ENCODE data around the gene BID. TPM values are rescaled to one million over a fixed set of nuclear protein-coding genes. Genes with fewer than 3 reads are reported as not detected.

BID gene
- total and polyA plus RNA-seq, 2 of the 4 experiments (the other 2 are of a cell fraction) = 69.5 to 240 TPM

DNA sequence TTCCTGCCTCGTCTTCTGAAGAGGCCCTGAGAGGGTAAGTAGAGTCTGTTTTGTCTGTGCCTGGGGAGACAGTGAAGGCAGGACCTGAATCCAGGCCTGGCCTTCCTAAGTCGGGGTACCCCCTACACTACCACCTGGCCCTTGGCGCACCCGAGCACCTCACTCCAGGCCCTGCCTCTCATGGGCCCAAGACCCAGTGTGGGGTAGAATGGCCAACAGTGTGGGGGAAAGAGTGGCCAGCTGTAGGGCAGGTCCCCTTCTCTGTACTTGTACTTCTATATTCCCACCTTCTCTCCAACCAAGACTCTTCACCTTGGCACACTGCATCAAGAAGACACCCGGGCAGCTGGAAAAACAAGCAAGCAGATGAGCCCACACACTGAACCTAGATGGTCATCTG, 22.4 kb upstream of the BID start:
- in situ Hi-C loops (cut with MboI; ENCODE audit: low sequenced_read_pairs) = no loop called here
- ChIA-PET CTCF (no interaction called here), POLR2A (ENCODE audit: unreplicated experiment) (no interaction called here)
- H2BK15ac ChIP-seq (ENCODE audit: low read depth, low read length) = no peak overlapping the region
- H2AK5ac ChIP-seq (ENCODE audit: low read depth, low read length) = no peak overlapping the region
- ATAC-seq (ENCODE audit: low read depth) = no peak
- H2BK20ac ChIP-seq (ENCODE audit: low read depth, low read length) = no peak overlapping the region
- DNase-seq = no peak
- H3K4me1 ChIP-seq (ENCODE audit: control insufficient read depth, insufficient read depth, low read length) = no peaks in the 10 kb centered on the region
- H3K23ac ChIP-seq (ENCODE audit: low read depth, low read length) = no peak overlapping the region
- no peaks in the 10 kb centered on the region for H3K9me3 ChIP-seq (ENCODE audit: control insufficient read depth, insufficient read depth, low read length)
- no peak overlapping the region for H2BK120ac ChIP-seq (ENCODE audit: low read depth, low read length)
- no peak overlapping the region for H3K4me3 ChIP-seq (ENCODE audit: insufficient read depth, low read depth, low read length)
- no peak overlapping the region for H3K4ac ChIP-seq (ENCODE audit: low read depth, low read length)
- H3K27me3 ChIP-seq (ENCODE audit: control insufficient read depth, insufficient read depth, low read length) = no peaks in the 10 kb centered on the region
- H3K79me1 ChIP-seq (ENCODE audit: low read depth in 1 of 2, low read length in 2 of 2) = no peaks in the 10 kb centered on the region
- H3K56ac ChIP-seq (ENCODE audit: extremely low read depth, insufficient read depth, low read length) = no peak overlapping the region
- no peak overlapping the region for H4K5ac ChIP-seq (ENCODE audit: low read depth, low read length)
- intact Hi-C loops (cut with micrococcal nuclease) = no loop called here
- H2BK5ac ChIP-seq (ENCODE audit: low read depth, low read length, poor library complexity, severe bottlenecking) = no peak overlapping the region
- H3K14ac ChIP-seq (replicated peaks; ENCODE audit: low read depth, low read length) = no peak overlapping the region
- no peak overlapping the region for H2AK9ac ChIP-seq (replicated peaks; ENCODE audit: low read depth, low read length, poor library complexity)
- H3K36me3 ChIP-seq (ENCODE audit: control insufficient read depth, insufficient read depth, low read length) = peaks cover 6% of the 10 kb centered on the region; the same call in 1 of the 2 replicates
- H3K9ac ChIP-seq (ENCODE audit: low read depth, low read length) = no peak overlapping the region
- BruUV-seq (replicated peaks) = no TSS peak
- H2AFZ ChIP-seq (replicated peaks; ENCODE audit: low read length, poor library complexity) = no peak overlapping the region
- H3K4me2 ChIP-seq (ENCODE audit: low read depth, low read length) = no peak overlapping the region
- no peaks in the 10 kb centered on the region for H3K9me1 ChIP-seq (ENCODE audit: insufficient read depth, low read length)
- TF ChIP-seq CHD1 (IDR thresholded peaks at IDR 0.05; ENCODE audit: low read depth, low read length) (no peak), MAZ (IDR thresholded peaks at IDR 0.05; ENCODE audit: borderline replicate concordance, low read depth, low read length) (no peak), CTCF (conservative IDR thresholded peaks at IDR 0.05; ENCODE audit: low read depth, low read length) (no peak), RCOR1 (IDR thresholded peaks at IDR 0.05; ENCODE audit: insufficient replicate concordance, low read length) (no peak), FOS (IDR thresholded peaks at IDR 0.05; ENCODE audit: low read depth, low read length) (no peak), RFX5 (IDR thresholded peaks at IDR 0.05; ENCODE audit: low read depth, low read length) (no peak), USF2 (IDR thresholded peaks at IDR 0.05; ENCODE audit: low read depth, low read length) (no peak), POLR2A (IDR thresholded peaks at IDR 0.05; ENCODE audit: low read depth, low read length) (no peak), SMC3 (IDR thresholded peaks at IDR 0.05; ENCODE audit: low read depth, low read length) (no peak), CEBPB (IDR thresholded peaks at IDR 0.05; ENCODE audit: low read depth, low read length) (no peak), BHLHE40 (IDR thresholded peaks at IDR 0.05; ENCODE audit: low read depth, low read length) (no peak), MXI1 (IDR thresholded peaks at IDR 0.05; ENCODE audit: borderline replicate concordance, low read depth, low read length) (no peak), RAD21 (IDR thresholded peaks at IDR 0.05; ENCODE audit: low read length) (no peak), MAFK (IDR thresholded peaks at IDR 0.05; ENCODE audit: low read depth, low read length) (no peak), NFE2L2 (IDR thresholded peaks at IDR 0.05; ENCODE audit: low read depth, low read length) (no peak)
- TF ChIP-seq, protein P1, sequence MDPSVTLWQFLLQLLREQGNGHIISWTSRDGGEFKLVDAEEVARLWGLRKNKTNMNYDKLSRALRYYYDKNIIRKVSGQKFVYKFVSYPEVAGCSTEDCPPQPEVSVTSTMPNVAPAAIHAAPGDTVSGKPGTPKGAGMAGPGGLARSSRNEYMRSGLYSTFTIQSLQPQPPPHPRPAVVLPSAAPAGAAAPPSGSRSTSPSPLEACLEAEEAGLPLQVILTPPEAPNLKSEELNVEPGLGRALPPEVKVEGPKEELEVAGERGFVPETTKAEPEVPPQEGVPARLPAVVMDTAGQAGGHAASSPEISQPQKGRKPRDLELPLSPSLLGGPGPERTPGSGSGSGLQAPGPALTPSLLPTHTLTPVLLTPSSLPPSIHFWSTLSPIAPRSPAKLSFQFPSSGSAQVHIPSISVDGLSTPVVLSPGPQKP (IDR thresholded peaks at IDR 0.05; ENCODE audit: borderline replicate concordance, low read depth, low read length) = no peak
- dilution Hi-C loops (cut with HindIII; ENCODE audit: low sequenced_read_pairs, unreplicated experiment) = no loop called here
- WGBS, 2 experiments (ENCODE audit: extremely low coverage in 2 of 2, insufficient read length in 1 of 2) = no CpG with 5 or more reads among the region's 5 CpGs
- H3K27ac ChIP-seq (ENCODE audit: insufficient read depth, low read length) = no peak overlapping the region
- no peak overlapping the region for H4K91ac ChIP-seq (ENCODE audit: insufficient read depth, low read depth, low read length)
- H4K8ac ChIP-seq (ENCODE audit: low read depth in 2 of 2, low read length in 2 of 2) = no peak overlapping the region
- no peaks in the 10 kb centered on the region for H4K20me1 ChIP-seq (ENCODE audit: insufficient read depth, low read length)
- no peak overlapping the region for H3K18ac ChIP-seq (ENCODE audit: low read depth, low read length)
